NCI-H226 (cell line): ENCODE results near the gene GARIN5B.
"Not testable (repeated sequence)": the region's sequence is repeated elsewhere in the genome, so short reads cannot be mapped to it uniquely, and the experiment has no call there.

Experiments
- DNase-seq: peaks from one replicate; pipeline ENCODE4 v3.0.0-alpha.2; 2015

The GARIN5B gene

DNA sequence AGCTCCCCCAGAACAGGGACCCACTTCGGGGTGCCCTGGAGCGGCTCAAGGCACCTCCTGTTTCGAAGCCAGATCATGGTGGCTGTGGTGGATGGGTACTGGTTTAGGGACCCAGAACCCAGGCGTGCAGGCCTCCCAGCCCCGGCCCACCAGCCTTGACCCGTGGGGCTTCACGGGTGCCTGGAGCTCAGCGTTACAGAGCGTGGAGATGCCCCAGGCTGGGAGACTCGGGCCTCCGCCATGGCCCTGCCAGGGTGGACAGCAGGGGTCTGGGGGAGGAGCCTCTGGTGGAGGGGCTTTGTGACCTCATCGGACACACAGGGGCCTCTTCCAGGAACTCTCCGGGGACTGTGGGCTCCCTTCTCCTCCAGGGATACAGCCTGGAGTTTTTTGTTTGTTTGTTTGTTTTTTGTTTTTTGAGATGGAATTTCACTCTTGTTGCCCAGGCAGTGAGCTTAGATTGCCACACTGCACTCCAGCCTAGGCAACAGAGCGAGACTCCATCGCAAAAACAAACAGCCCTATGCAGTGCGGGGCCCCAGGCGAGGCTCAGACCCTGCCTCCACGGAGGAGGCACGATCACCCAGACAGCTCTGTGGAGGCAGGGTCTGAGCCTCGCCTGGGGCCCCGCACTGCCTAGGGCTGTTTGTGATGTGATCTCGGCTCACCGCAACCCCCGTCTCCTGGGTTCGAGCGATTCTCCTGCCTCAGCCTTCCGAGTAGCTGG, at the start of gene GARIN5B:
Gene GARIN5B, minus strand, starts transcription at position 271 of the 727 bp plus-strand sequence. Its CDS starts 194 bp downstream, at position 77.
- no peak for DNase-seq

- DNase-seq, result no peak
Observed at GRCh38 chr19:55410168-55410567, 47.1 kb upstream of the GARIN5B start.

DNA sequence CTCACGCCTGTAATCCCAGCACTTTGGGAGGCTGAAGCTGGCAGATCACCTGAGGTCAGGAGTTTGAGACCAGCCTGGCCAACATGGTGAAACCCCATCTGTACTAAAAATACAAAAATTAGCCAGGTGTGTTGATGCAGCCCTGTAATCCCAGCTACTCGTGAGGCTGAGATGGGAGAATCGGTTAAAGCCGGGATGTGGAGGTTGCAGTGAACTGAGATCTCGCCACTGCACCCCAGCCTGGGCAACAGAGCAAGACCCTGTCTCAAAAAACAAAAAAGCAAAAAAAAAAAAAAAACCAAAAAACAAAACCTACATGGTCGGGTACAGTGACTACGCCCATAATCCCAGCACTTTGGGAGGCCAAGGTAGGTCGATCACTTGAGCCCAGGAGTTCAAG, 46.1 kb upstream of the GARIN5B start:
- DNase-seq, result not testable (repeated sequence)

- no peak for DNase-seq
Observed at GRCh38 chr19:55408533-55408872, 45.4 kb upstream of the GARIN5B start.

DNA sequence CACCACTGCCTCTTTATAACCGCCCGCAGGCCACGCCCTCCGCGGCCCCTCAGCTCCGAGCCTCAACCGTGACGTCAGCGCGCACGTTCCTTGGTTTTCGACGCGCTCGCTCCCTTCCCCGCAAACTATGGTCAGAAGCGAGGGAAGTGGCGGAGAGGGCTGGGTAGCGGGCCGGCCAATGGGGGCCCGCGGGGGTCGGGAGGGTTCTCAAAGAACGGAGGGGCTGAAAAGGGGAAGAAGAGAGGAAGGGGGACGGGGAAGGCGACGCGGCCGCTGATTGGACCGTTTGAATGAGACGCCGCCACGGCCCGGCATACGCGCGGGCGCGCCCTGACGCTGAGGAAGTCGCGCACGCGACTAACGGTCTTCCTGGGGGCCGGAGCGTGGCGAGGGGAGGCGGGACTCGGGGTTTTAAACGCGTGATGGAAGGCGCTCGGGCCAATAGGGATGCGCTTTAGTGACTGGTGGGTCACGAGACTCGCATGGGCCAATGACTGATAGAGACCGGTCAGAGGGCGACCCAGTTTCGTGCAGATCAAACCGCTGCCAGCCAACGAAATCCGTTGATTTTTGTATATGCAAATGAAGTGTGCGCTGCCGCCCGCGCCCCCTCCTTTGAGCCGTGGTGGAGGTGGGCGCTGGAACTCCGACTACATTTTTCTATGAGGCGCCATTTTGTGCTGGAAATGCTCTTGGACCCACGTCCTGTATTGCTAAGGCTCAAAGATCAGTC, 44.9 kb upstream of the GARIN5B start:
- peak; percentile 100 for DNase-seq

- not testable (repeated sequence) for DNase-seq
Observed at GRCh38 chr19:55407550-55407799, 44.4 kb upstream of the GARIN5B start, which contains the start of gene UBE2S. TSS of gene UBE2S (minus strand) at chr19:55407788. CDS start at chr19:55407589, 199 bp downstream.

DNA sequence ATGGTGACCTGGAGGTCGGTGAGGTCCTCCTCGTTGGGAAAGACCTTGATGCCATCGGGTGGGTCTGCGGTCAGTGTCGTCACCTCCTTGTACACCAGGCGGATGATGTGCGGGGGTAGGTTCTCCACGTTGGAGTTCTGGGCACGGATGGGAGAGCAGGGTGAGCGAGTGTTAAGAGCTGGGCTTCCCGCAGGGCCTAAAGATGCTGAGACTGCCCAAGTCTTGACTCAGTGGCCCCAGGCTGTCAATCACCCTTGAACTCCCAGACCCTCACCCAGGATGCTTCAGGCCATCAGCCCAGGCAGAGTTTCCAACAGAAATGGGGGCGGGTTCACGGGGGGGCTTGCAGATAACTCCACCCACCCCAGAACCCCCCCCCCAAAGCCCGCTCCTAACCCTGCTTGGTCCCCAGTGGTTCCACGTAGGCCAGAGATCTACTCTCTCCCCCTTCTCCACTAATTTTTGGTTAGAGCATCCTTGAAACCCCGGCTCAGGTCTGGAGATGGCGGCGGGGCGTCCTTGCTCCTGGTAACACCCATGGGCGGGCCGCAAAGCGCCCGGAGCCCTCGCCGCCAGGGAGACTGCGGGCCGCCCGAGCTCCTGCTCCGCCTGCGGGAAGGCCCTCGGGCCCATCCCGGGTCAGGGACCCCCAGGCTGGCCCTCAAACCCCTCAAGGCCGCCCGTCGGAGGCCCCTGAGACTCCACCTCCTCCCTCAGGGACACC, 43.9 kb upstream of the GARIN5B start:
- no peak for DNase-seq

GRCh38 chr19:55406091-55406825, 43.2 kb upstream of the GARIN5B start:
- no peak for DNase-seq

GRCh38 chr19:55405638-55406037, 42.6 kb upstream of the GARIN5B start:
- no peak for DNase-seq

GRCh38 chr19:55402509-55402908, 39.4 kb upstream of the GARIN5B start:
- DNase-seq, result no peak

DNA sequence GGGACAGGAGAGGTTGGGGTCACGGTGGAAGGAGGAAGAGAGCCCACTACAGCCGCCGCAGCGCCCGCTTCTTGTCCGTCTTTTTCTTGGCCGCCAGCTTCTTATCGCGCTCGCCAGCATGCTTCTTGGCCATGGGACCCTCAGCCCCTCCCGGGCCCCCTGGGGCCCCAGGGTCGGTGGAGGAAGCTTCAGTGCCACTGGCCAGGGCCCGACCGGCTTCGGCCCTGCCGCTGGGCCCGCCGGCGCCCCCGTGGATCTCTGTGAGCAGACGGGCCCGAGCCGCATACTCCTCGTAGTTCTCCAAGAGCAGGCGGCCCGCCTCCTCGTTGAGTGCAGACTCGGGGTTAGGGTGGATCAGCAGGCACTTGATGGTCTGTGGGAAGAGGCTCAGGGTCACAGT, 38.3 kb upstream of the GARIN5B start:
- not testable (repeated sequence) for DNase-seq

DNA sequence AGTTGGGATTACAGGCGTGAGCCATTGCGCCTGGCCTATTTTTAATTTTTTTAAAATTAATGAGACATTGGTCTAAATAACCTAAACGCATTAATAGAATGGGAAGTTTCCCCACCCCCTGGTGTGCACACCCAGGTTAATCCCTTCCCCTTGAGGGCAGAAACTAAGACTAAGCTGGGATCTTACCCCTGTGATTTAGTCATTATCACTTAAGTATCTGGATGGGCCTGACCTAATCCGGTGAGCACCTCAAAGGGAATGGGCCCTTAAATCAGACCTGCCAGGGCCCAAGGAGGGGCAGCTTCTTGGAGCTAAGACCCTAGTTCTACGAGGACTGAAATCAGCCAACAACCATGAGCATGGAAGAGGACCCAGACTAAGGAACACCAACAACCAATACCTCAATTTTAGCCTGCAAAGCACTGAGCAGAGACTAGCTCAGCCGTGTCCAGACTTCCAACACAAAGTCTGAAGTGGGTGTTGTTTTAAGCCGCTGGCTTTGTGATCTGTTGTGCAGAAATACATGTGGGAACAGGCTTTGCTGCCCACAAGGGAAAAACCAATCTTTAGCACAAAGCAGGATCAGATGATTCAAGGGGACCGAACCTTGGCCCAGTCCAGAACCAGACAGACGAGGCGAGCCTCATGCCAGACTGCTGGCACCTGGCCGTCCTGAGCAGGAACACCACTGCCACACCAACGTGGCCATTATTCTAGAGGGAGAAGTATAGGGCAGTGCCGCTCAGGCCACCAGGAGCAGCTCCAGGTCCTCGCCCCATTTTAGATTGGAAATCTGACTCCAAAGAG, 37.4 kb upstream of the GARIN5B start:
- DNase-seq, result no peak

- DNase-seq, result no peak
Observed at GRCh38 chr19:55398200-55398925, 35.3 kb upstream of the GARIN5B start.

GRCh38 chr19:55392820-55393761, 30.0 kb upstream of the GARIN5B start:
- no peak for DNase-seq

- DNase-seq, result no peak
Observed at GRCh38 chr19:55391702-55392615, 28.9 kb upstream of the GARIN5B start.

DNA sequence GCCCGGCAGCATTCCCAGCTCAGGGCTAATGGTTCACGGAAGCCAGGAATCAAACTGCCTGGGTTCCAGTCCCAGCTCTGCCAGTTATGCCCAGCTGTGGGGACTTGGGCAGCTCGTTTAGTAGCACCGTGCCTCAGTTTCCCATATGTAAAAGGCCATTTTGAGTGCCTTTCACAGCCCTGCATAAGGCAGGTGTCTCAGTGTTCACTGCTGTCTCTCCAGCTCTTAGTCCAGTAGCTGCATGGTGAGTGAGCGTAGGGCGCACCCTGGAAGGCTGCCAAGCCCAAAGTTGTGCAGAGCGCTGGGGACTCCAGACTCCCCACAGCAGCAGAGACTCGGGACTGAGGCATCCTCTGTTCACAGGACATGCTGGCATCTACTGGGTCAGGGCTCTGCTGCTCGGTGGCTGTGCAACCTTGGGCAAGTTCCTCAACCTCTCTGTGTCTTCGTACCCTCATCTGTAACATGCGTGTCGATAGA, 28.2 kb upstream of the GARIN5B start:
- no peak for DNase-seq

DNA sequence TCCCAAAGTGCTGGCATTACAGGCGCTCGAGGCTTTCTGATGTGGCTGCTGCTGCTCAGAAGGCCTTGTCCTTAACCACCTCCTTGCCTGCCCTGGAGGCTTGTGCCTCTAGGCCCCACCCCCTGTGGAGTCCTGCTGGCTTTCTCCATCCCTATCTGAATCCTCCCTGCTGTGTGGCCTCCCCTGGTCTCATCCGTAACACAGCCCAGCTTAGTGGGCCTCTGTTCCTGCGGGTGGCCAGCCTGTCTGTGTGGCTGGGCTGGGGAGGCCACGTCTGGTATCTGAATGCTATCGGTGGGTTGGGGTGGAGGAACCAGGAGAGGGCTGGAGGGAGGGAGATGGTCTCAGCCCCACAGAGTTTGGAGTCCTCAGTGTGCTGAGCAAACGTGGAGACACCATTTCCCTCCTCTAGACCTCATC, 27.4 kb upstream of the GARIN5B start:
- DNase-seq, result no peak

DNA sequence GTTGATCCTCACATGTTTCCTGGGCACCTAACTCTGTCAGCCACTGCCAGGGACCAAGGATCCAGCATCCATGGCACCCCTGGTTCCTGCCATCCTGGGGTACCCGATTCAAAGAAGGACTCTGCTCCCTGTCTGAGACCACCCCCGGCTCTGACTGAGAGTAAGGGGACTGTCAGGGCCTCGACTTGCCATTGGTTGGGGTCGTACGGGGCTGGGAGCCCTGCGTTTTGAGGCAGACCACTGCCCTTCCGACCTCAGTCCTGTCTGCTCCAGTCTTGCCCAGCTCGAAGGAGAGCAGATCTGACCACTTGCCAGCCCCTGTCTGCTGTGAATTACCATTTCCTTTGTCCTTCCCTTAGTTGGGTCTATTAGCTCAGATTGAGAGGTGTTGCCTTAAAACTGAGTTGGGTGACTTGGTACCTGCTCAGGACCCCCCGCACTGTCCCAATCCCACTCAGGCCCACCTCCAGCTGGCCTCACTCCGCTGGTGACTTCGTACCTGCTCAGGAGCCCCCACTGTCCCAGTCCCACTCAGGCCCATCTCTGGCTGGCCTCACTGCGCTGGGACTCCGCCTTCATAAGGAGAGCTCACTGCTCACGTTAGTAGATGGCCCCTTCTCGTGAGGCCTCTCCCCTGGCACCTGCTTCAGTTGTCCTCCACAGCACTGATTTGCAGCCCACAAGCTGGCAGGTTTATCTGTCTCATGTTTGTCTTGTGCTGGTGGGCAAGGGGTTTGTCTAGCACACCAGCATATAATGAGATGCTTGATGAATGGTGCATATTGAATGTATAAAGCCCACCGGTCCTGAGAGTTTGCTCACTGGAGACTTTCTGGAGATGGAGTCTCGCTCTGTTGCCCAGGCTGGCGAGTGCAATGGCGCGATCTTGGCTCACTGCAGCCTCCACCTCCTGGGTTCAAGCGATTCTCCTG, 26.6 kb upstream of the GARIN5B start:
- DNase-seq, result no peak
